Kidney (tissue), 14 donors: Measurements from ENCODE around the gene EEFSEC. TPM values are rescaled to one million over a fixed set of nuclear protein-coding genes. Genes with fewer than 3 reads are reported as not detected.

Experiments
- DNase-seq, 5 donors: peaks; one replicate each; pipeline ENCODE4 v3.0.0-alpha.2; 2013 to 2020
- FAIRE-seq: peaks from 2 replicates; lab custom pipeline; 2012; peaks lifted over from hg19 to GRCh38; lab: Jason Lieb, UNC
- H3K27ac ChIP-seq, 2 donors: one replicate each; pipeline ENCODE4 v1.7.0; 2013; ENCODE audit warnings: low read depth in 2 of 2, low read length in 2 of 2, inconsistent platforms in 1 of 2
- H3K27me3 ChIP-seq: one replicate; pipeline ENCODE4 v1.7.1; 2013; ENCODE audit warnings: low read length, inconsistent platforms; ENCODE audit not compliant: control insufficient read depth, insufficient read depth
- H3K36me3 ChIP-seq, 3 donors: one replicate each; pipeline versions ENCODE4 v1.7.0 to v1.7.1; 2013; ENCODE audit warnings: low read length in 3 of 3, control low read depth in 1 of 3, inconsistent platforms in 1 of 3; ENCODE audit not compliant: insufficient read depth in 3 of 3, control insufficient read depth in 2 of 3
- H3K4me1 ChIP-seq, 3 donors: one replicate each; pipeline versions ENCODE4 v1.7.0 to v1.7.1; 2013; ENCODE audit warnings: low read length in 3 of 3, inconsistent platforms in 1 of 3, low read depth in 1 of 3; ENCODE audit not compliant: control insufficient read depth in 2 of 3, insufficient read depth in 2 of 3
- H3K4me3 ChIP-seq, 3 donors: one replicate each; pipeline versions ENCODE4 v1.7.0 to v1.8.1; 2013; ENCODE audit warnings: low read length in 3 of 3, control low read depth in 1 of 3, inconsistent platforms in 1 of 3
- H3K9ac ChIP-seq, 3 donors: one replicate each; pipeline versions ENCODE4 v1.7.0 to v1.7.1; 2013; ENCODE audit warnings: low read length in 3 of 3, control low read depth in 1 of 3, inconsistent platforms in 1 of 3
- H3K9me3 ChIP-seq, 3 donors: one replicate each; pipeline versions ENCODE4 v1.7.0 to v1.7.1; 2013; ENCODE audit warnings: low read length in 3 of 3, control low read depth in 1 of 3, inconsistent platforms in 1 of 3; ENCODE audit not compliant: control insufficient read depth in 2 of 3, insufficient read depth in 1 of 3
- intact Hi-C: fragments of 100-400 bp; cut with DNase I; formaldehyde crosslinking; loops from one replicate; pipeline ENCODE4 v1.11.1; 2022
- polyA plus RNA-seq: library from polyadenylated mRNA; stranded (reverse); fragments of 350-450 nt; fragmentation: Illumina TruSeq; extraction: RNeasy Lipid Tissue Mini Kit (QIAGEN cat#74804); gene quantifications from one replicate; pipeline ENCODE4 v1.2.3, GENCODE V29; 2014; ENCODE audit warnings: low read depth, low replicate concordance; ENCODE audit not compliant: insufficient read depth
- total RNA-seq: library from RNA; stranded (reverse); fragmentation: NEBNext Ultra II Directional; extraction: Animal tissue kit (Norgen Biotek cat#: 25700); gene quantifications from one replicate; pipeline ENCODE4 v1.2.1, GENCODE V29; 2021
- TF ChIP-seq, protein P1 (sequence below): IDR thresholded peaks from 3 replicates; pipeline ENCODE4 v1.5.1; 2012; ENCODE audit warnings: mild to moderate bottlenecking, moderate library complexity, borderline replicate concordance; ENCODE audit not compliant: insufficient read depth; ENCODE audit errors: extremely low read depth
- donor health status: control.
- donor health status: control.
- donor health status: control.
- donor health status: control.
- donor health status: control.
- donor health status: DM: yes; HTN: yes; CAD: no.
- donor health status: Normal renal cell carcinoma (clear cell type).

The EEFSEC gene
- total and polyA plus RNA-seq, 2 donors from 2014 or later = 15.2 to 23.2 TPM

DNA sequence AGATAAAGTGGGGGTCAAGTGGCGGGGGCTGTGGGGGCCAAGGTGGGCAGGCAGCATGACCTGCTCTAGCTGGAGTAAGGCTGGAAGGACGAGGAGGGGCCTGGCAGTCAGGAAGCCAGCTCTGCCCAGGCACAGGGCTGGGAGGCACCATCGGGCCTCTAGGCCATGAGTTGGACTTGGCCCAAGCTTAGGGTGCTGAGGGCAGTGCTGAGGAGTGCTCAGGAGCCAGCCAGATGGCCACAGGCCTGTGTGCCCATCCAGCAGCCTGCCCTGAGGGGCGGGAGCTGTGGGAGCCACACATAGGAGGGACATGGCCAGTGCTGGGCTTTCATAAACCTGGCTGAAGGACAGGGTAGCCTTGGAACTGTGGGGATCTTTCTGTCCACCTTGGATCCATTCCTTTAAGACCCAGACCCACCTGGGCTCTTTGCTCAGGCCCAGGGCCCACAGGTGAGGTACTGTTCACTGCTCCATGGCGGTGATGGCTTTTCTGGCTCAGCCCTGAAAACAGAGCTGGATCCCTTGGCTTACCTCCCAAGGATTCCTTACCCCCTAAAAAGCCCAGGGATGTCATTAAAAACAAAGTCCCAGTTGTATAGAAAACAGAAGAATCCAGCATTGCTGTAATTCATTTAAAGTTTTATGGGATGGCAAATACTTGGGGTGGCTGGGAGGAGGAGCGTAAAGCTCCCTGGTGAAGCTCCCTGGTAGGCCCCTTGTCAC is 176.4 kb downstream of the EEFSEC start:
- FAIRE-seq = no peak
- DNase-seq = peak in 2 of 5 donors; percentile 36 to 68

DNA sequence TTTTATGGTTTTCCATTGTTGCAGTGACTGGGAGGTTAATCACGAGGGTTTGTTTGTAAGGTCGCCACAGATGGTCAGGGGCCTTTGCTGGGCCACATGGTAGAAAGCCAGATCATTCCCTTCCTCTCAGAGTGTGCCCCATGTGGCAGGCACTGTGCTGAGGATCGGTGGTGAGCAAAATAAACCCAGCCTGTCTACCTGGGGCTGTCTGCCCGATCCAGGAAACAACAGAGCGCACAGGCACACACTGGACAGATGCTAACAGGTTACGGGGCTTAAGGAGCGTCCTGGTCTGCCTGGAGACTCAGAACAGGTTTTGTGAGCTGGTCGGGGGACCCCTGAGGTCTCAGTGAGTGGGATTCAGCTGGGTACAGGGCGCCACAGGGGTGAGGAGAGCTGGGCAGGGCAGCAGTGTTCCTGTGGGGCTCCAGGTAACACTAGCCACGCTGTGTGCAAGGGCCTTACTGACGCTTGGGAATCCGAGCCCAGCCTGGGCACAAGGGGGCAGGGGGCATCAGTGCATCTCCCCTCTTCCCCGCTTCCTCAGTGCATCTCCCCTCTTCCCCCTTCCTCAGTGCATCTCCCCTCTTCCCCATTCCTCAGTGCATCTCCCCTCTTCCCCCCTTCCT is 177.0 kb downstream of the EEFSEC start:
- H3K27me3 ChIP-seq = no peaks in the 10 kb centered on the region
- H3K27ac ChIP-seq = no peak overlapping the region
- no peaks in the 10 kb centered on the region for H3K4me1 ChIP-seq
- intact Hi-C loops = no loop called here
- no peak overlapping the region for H3K4me3 ChIP-seq
- H3K36me3 ChIP-seq = peaks cover 0 to 3% (median 0%) of the 10 kb centered on the region in 3 donors
- no peaks in the 10 kb centered on the region for H3K9me3 ChIP-seq
- no peak overlapping the region for H3K9ac ChIP-seq
- no peak for FAIRE-seq
- TF ChIP-seq, protein P1, sequence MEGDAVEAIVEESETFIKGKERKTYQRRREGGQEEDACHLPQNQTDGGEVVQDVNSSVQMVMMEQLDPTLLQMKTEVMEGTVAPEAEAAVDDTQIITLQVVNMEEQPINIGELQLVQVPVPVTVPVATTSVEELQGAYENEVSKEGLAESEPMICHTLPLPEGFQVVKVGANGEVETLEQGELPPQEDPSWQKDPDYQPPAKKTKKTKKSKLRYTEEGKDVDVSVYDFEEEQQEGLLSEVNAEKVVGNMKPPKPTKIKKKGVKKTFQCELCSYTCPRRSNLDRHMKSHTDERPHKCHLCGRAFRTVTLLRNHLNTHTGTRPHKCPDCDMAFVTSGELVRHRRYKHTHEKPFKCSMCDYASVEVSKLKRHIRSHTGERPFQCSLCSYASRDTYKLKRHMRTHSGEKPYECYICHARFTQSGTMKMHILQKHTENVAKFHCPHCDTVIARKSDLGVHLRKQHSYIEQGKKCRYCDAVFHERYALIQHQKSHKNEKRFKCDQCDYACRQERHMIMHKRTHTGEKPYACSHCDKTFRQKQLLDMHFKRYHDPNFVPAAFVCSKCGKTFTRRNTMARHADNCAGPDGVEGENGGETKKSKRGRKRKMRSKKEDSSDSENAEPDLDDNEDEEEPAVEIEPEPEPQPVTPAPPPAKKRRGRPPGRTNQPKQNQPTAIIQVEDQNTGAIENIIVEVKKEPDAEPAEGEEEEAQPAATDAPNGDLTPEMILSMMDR = no peak
- peak in 2 of 5 donors; percentile 39 to 41 for DNase-seq

More for the DNA sequence above, 176.4 kb downstream of the EEFSEC start:
- peaks cover 0 to 3% (median 0%) of the 10 kb centered on the region in 3 donors for H3K36me3 ChIP-seq
- H3K27me3 ChIP-seq = no peaks in the 10 kb centered on the region
- TF ChIP-seq, protein P1 = no peak
- H3K4me1 ChIP-seq = no peaks in the 10 kb centered on the region
- no peak overlapping the region for H3K27ac ChIP-seq
- H3K9ac ChIP-seq = no peak overlapping the region
- no peaks in the 10 kb centered on the region for H3K9me3 ChIP-seq
- no peak overlapping the region for H3K4me3 ChIP-seq
- intact Hi-C loops = no loop called here

DNA sequence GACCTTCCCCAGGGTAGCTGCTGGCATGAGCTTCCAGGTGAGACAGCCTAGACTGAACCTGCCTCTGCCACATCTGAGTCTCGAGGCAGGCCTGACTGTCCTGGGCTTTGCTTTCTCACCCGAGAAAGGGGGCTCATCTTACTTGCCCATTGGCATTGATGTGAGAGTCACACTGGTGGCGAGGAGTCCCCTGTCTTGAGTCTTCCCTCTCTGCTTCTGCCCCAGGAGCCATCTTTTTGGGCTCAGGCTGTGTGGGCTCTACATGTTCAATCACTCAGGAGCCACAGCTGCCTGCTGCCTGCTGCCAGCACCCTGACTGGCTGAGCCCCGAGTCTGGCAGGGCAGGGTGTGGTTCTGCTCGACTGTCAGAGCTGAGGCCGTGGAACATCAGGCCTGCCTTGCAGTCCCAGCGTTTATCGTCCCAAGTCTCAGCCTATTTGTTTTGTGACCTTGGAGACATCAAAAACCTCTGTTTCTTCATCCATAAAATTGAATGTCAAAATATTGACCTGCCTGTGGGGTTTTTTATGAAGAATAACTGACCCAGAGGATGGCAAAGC is 180.9 kb downstream of the EEFSEC start:
- Histone ChIP-seq H3K9ac (no peak overlapping the region), H3K27me3 (no peaks in the 10 kb centered on the region), H3K4me3 (no peak overlapping the region), H3K9me3 (no peaks in the 10 kb centered on the region), H3K27ac (no peak overlapping the region), H3K4me1 (peaks cover 0 to 3% (median 0%) of the 10 kb centered on the region in 3 donors), H3K36me3 (no peaks in the 10 kb centered on the region)
- TF ChIP-seq, protein P1 = no peak
- DNase-seq (peak in 1 of 5 donors; percentile 48), FAIRE-seq (no peak)
- intact Hi-C loops = no loop called here
